HCT116 (cell line): ENCODE results near the gene CTIF. TPM values are rescaled to one million over a fixed set of nuclear protein-coding genes. Genes with fewer than 3 reads are reported as not detected.

Experiments
- ATAC-seq: fragments of 200-7000 bp; cut with Tn5 transposase; 2 replicates; pipeline ENCODE4 v1.9.1; 2020; ENCODE audit warnings: mild to moderate bottlenecking, moderate library complexity
- BruUV-seq: library from RNA; stranded (reverse); fragments of 400-500 nt; replicated peaks from 2 replicates; lab custom pipeline; 2021; lab: Mats Ljungman, UMichigan
- CTCF ChIA-PET: fragments of 300-600 bp; sonication (Branson Sonifier 250); formaldehyde crosslinking; loops from one replicate; lab custom pipeline; 2021; ENCODE audit warnings: antibody characterized with exemption; lab: Charles Lee
- POLR2A ChIA-PET: fragments of 300-600, 350-600 bp; sonication (Branson Sonifier 250); formaldehyde crosslinking; loops from one replicate; lab custom pipeline; 2021; ENCODE audit warnings: antibody characterized with exemption; lab: Charles Lee
- RAD21 ChIA-PET, 2 experiments: fragments of 300-600 bp; sonication (Branson Sonifier 250); formaldehyde crosslinking; loops; one replicate each; lab custom pipeline; 2023; ENCODE audit warnings: low total read pairs in 2 of 2; ENCODE audit not compliant: uncharacterized antibody in 2 of 2, unreplicated experiment in 2 of 2, low non-redundant PET in 1 of 2; lab: Charles Lee
- DNase-seq: peaks from one replicate; pipeline ENCODE4 v3.0.0-alpha.2; 2010; ENCODE audit warnings: low read depth, low spot score
- H2AFZ ChIP-seq: fragments of 200-600 bp; shearing (Covaris generic), sonication (generic); 2 replicates; pipeline ENCODE4 v1.6.1; 2017; ENCODE audit warnings: low read depth, mixed run types, mixed read lengths, antibody characterized with exemption, low read length; ENCODE audit not compliant: poor library complexity, severe bottlenecking
- H3K27ac ChIP-seq: 2 replicates; pipeline ENCODE4 v1.5.1; 2012; ENCODE audit warnings: low read depth, low read length
- H3K27me3 ChIP-seq: fragments of 200-600 bp; sonication (generic); 2 replicates; pipeline ENCODE4 v1.6.1; 2016; ENCODE audit warnings: mixed run types, low read length, mixed read lengths; ENCODE audit not compliant: insufficient read depth
- H3K36me3 ChIP-seq, 2 experiments: fragments of 200-500 bp in 1 of 2; fragments of 200-600 bp in 1 of 2; sonication (Bioruptor generic) in 1 of 2; sonication (generic) in 1 of 2; 2 replicates each; pipeline versions ENCODE4 v1.5.1 to v1.6.1; 2014 to 2016; ENCODE audit warnings: low read length in 2 of 2, inconsistent platforms in 1 of 2, mixed read lengths in 1 of 2, mixed run types in 1 of 2; ENCODE audit not compliant: insufficient read depth in 2 of 2, control insufficient read depth in 1 of 2
- H3K4me1 ChIP-seq, 2 experiments: fragments of 200-600 bp in 1 of 2; sonication (generic) in 1 of 2; 2 replicates each; pipeline versions ENCODE4 v1.5.1 to v1.6.1; 2012 to 2017; ENCODE audit warnings: low read length in 2 of 2, inconsistent platforms in 1 of 2, mild to moderate bottlenecking in 1 of 2, mixed read lengths in 1 of 2, mixed run types in 1 of 2, moderate library complexity in 1 of 2; ENCODE audit not compliant: insufficient read depth in 2 of 2, control insufficient read depth in 1 of 2
- H3K4me2 ChIP-seq: fragments of 200-600 bp; sonication (generic); 2 replicates; pipeline ENCODE4 v1.6.1; 2017; ENCODE audit warnings: mixed run types, low read length, mixed read lengths
- H3K4me3 ChIP-seq, 2 experiments: fragments of 200-600 bp in 1 of 2; sonication (generic) in 1 of 2; replicated peaks in 1 of 2; 2 replicates each; pipeline ENCODE4 v1.5.1; 2011 to 2016; ENCODE audit warnings: low read length in 2 of 2, control low read depth in 1 of 2, low read depth in 1 of 2, mild to moderate bottlenecking in 1 of 2, mixed read lengths in 1 of 2, mixed run types in 1 of 2
- H3K79me2 ChIP-seq: fragments of 200-600 bp; sonication (generic); 2 replicates; pipeline ENCODE4 v1.6.1; 2017; ENCODE audit warnings: mild to moderate bottlenecking, mixed run types, low read length, moderate library complexity, mixed read lengths; ENCODE audit not compliant: insufficient read depth
- H3K9ac ChIP-seq: fragments of 200-600 bp; sonication (generic); 2 replicates; pipeline ENCODE4 v1.6.1; 2016; ENCODE audit warnings: low read length, mixed read lengths
- H3K9me2 ChIP-seq: fragments of 200-600 bp; sonication (generic), shearing (Covaris generic); 2 replicates; pipeline ENCODE4 v1.6.1; 2017; ENCODE audit warnings: mixed run types, mild to moderate bottlenecking, moderate library complexity; ENCODE audit not compliant: insufficient read depth
- H3K9me3 ChIP-seq, 2 experiments: fragments of 200-500 bp in 1 of 2; fragments of 200-600 bp in 1 of 2; sonication (Bioruptor generic) in 1 of 2; sonication (generic) in 1 of 2; 2 replicates each; pipeline ENCODE4 v1.6.1; 2014 to 2017; ENCODE audit warnings: low read length in 2 of 2, mixed read lengths in 2 of 2, inconsistent platforms in 1 of 2, low read depth in 1 of 2, mild to moderate bottlenecking in 1 of 2, mixed run types in 1 of 2, moderate library complexity in 1 of 2; ENCODE audit not compliant: control insufficient read depth in 1 of 2, insufficient read depth in 1 of 2
- H4K20me1 ChIP-seq: fragments of 200-600 bp; sonication (generic), shearing (Covaris generic); 2 replicates; pipeline ENCODE4 v1.6.1; 2017; ENCODE audit warnings: mixed run types, mild to moderate bottlenecking, moderate library complexity; ENCODE audit not compliant: insufficient read depth
- CBX3 ChIP-seq: IDR thresholded peaks from 2 replicates; pipeline ENCODE4 v1.6.1; 2012; ENCODE audit warnings: low read depth
- CEBPB ChIP-seq: IDR thresholded peaks from 2 replicates; pipeline ENCODE4 v1.6.1; 2012; ENCODE audit warnings: low read depth
- CTCF ChIP-seq, 3 experiments: fragments of 200-600 bp in 1 of 3; sonication (generic) in 1 of 3; IDR thresholded peaks in 2 of 3; conservative IDR thresholded peaks in 1 of 3; 2 replicates each; pipeline ENCODE4 v1.5.1; 2012 to 2017; ENCODE audit warnings: low read depth in 2 of 3, low read length in 2 of 3, antibody characterized with exemption in 1 of 3, borderline replicate concordance in 1 of 3, control low read depth in 1 of 3, mild to moderate bottlenecking in 1 of 3, mixed read lengths in 1 of 3, mixed run types in 1 of 3, moderate library complexity in 1 of 3; ENCODE audit not compliant: insufficient read depth in 1 of 3
- EZH2phosphoT487 ChIP-seq: fragments of 200-600 bp; IDR thresholded peaks from 2 replicates; pipeline ENCODE4 v1.6.1; 2018; ENCODE audit warnings: antibody characterized with exemption, borderline replicate concordance
- RAD21 ChIP-seq: IDR thresholded peaks from 2 replicates; pipeline ENCODE4 v1.6.1; 2012; ENCODE audit warnings: low read depth, mild to moderate bottlenecking
- SRF ChIP-seq: IDR thresholded peaks from 2 replicates; pipeline ENCODE4 v1.6.1; 2012; ENCODE audit warnings: low read depth
- YY1 ChIP-seq: IDR thresholded peaks from 2 replicates; pipeline ENCODE4 v1.6.1; 2011; ENCODE audit warnings: low read length, low read depth, moderate library complexity, mild to moderate bottlenecking; ENCODE audit not compliant: insufficient replicate concordance; ENCODE audit errors: extremely low read depth
- intact Hi-C: fragments of 100-400 bp; cut with micrococcal nuclease; formaldehyde crosslinking; loops from 2 replicates; pipeline ENCODE4 v1.10.0; 2022
- total RNA-seq: library from RNA; stranded (reverse); gene quantifications from one replicate; pipeline ENCODE4 v1.2.1, GENCODE V29; 2021; ENCODE audit not compliant: unreplicated experiment
- TF ChIP-seq, protein P1 (sequence below): IDR thresholded peaks from 2 replicates; pipeline ENCODE4 v1.6.1; 2011; ENCODE audit warnings: mild to moderate bottlenecking, low read length, moderate library complexity; ENCODE audit not compliant: insufficient replicate concordance; ENCODE audit errors: extremely low read depth
- TF ChIP-seq, protein P2 (sequence below): IDR thresholded peaks from 2 replicates; pipeline ENCODE4 v1.6.1; 2012

The CTIF gene
- total RNA-seq, 1 experiment from 2014 or later: 19.7 TPM

DNA sequence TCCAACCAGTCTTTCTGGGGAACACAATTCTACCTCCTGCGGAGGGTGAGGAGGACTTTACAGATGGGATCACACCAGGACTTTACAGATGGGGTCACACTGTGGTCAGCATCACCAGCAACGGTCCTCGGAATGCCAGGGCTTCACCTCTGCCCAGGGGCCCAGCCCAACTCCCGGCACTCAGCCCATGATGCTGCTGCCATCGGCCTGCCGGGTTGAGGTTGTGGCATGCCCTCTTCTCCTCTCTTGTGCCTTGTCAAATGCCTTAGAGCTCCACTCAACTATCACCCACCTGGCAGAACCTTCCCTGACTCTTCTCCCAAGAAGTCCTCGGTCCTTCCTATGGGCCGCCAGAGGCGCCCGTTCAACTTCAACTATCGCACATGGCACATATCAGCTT is 166.7 kb downstream of the CTIF start (continued):
- no peak for TF ChIP-seq SRF
- TF ChIP-seq, protein P1, sequence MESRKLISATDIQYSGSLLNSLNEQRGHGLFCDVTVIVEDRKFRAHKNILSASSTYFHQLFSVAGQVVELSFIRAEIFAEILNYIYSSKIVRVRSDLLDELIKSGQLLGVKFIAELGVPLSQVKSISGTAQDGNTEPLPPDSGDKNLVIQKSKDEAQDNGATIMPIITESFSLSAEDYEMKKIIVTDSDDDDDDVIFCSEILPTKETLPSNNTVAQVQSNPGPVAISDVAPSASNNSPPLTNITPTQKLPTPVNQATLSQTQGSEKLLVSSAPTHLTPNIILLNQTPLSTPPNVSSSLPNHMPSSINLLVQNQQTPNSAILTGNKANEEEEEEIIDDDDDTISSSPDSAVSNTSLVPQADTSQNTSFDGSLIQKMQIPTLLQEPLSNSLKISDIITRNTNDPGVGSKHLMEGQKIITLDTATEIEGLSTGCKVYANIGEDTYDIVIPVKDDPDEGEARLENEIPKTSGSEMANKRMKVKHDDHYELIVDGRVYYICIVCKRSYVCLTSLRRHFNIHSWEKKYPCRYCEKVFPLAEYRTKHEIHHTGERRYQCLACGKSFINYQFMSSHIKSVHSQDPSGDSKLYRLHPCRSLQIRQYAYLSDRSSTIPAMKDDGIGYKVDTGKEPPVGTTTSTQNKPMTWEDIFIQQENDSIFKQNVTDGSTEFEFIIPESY: no peak

- H3K9me2 ChIP-seq: no peaks in the 10 kb centered on the region
- RAD21 ChIA-PET: no interaction called here
- CTCF ChIA-PET: no interaction called here
- POLR2A ChIA-PET: no interaction called here
- TF ChIP-seq CTCF (IDR thresholded peaks at IDR 0.05 in 2 of 3, conservative IDR thresholded peaks at IDR 0.05 in 1 of 3; ENCODE audit: borderline replicate concordance in 1 of 3, insufficient read depth in 1 of 3, low read depth in 2 of 3, low read length in 2 of 3): no peak
- no peak for TF ChIP-seq CBX3
- TF ChIP-seq CEBPB: no peak
- TF ChIP-seq, protein P2, sequence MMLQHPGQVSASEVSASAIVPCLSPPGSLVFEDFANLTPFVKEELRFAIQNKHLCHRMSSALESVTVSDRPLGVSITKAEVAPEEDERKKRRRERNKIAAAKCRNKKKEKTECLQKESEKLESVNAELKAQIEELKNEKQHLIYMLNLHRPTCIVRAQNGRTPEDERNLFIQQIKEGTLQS: no peak
- no peak for TF ChIP-seq RAD21
- no peak for TF ChIP-seq EZH2phosphoT487
- TF ChIP-seq SRF: no peak
- TF ChIP-seq YY1: no peak
- no peaks in the 10 kb centered on the region for H3K4me1 ChIP-seq
- no peaks in the 10 kb centered on the region for H3K27me3 ChIP-seq
- H3K36me3 ChIP-seq: no peaks in the 10 kb centered on the region
- H2AFZ ChIP-seq: no peak overlapping the region
- ATAC-seq: no peak
- no peak overlapping the region for H3K27ac ChIP-seq
- H3K9me3 ChIP-seq: no peaks in the 10 kb centered on the region
- BruUV-seq: no TSS peak
- intact Hi-C loops: no loop called here
- no peaks in the 10 kb centered on the region for H4K20me1 ChIP-seq
- H3K9ac ChIP-seq: no peak overlapping the region
- no peak overlapping the region for H3K4me2 ChIP-seq
- H3K4me3 ChIP-seq: no peak overlapping the region
- DNase-seq: no peak
- no peaks in the 10 kb centered on the region for H3K79me2 ChIP-seq
Observed at GRCh38 chr18:48706731-48707130, 167.9 kb downstream of the CTIF start.
